Liver (tissue), 9 donors: ENCODE measurements around the gene FAIM2. TPM values are rescaled to one million over a fixed set of nuclear protein-coding genes. Genes with fewer than 3 reads are reported as not detected.

ENCODE experiments used
- DNase-seq: peaks from one replicate; pipeline ENCODE4 v3.0.0-alpha.2; 2017; ENCODE audit warnings: low spot score
- H3K27ac ChIP-seq, 2 donors: one replicate each; pipeline ENCODE4 v1.7.0; 2013; ENCODE audit warnings: inconsistent platforms in 2 of 2, low read length in 2 of 2, control low read depth in 1 of 2, low read depth in 1 of 2, mild to moderate bottlenecking in 1 of 2
- H3K27me3 ChIP-seq, 4 donors: one replicate each; pipeline versions ENCODE4 v1.6.1 to v1.7.0; 2013; ENCODE audit warnings: low read length in 3 of 4, inconsistent platforms in 1 of 4, mild to moderate bottlenecking in 1 of 4, moderate library complexity in 1 of 4; ENCODE audit not compliant: control insufficient read depth in 4 of 4, insufficient read depth in 4 of 4
- H3K36me3 ChIP-seq, 4 donors: one replicate each; pipeline versions ENCODE4 v1.6.1 to v1.7.0; 2013; ENCODE audit warnings: low read length in 3 of 4, mild to moderate bottlenecking in 3 of 4, low read depth in 1 of 4, moderate library complexity in 1 of 4; ENCODE audit not compliant: control insufficient read depth in 4 of 4, insufficient read depth in 3 of 4
- H3K4me1 ChIP-seq, 4 donors: one replicate each; pipeline versions ENCODE4 v1.6.1 to v1.7.0; 2013; ENCODE audit warnings: low read length in 3 of 4, mild to moderate bottlenecking in 3 of 4, moderate library complexity in 1 of 4; ENCODE audit not compliant: control insufficient read depth in 4 of 4, insufficient read depth in 4 of 4
- H3K4me3 ChIP-seq, 3 donors: one replicate each; pipeline versions ENCODE4 v1.6.1 to v1.7.0; 2013; ENCODE audit warnings: low read length in 3 of 3, control low read depth in 1 of 3, low read depth in 1 of 3, mild to moderate bottlenecking in 1 of 3
- H3K9ac ChIP-seq, 2 donors: one replicate each; pipeline ENCODE4 v1.7.0; 2013; ENCODE audit warnings: low read length in 2 of 2, mild to moderate bottlenecking in 2 of 2, moderate library complexity in 2 of 2, control low read depth in 1 of 2, low read depth in 1 of 2
- H3K9me3 ChIP-seq, 4 donors: one replicate each; pipeline versions ENCODE4 v1.6.1 to v1.7.0; 2013; ENCODE audit warnings: low read length in 3 of 4; ENCODE audit not compliant: control insufficient read depth in 4 of 4
- ATF3 ChIP-seq: IDR thresholded peaks from 2 replicates; pipeline ENCODE4 v1.6.1; 2016; ENCODE audit warnings: antibody characterized with exemption
- CTCF ChIP-seq: fragments of 150-350 bp; IDR thresholded peaks from 2 replicates; pipeline ENCODE4 v1.5.1; 2017; ENCODE audit warnings: improper control_type of control experiment, low read depth, low read length; ENCODE audit not compliant: missing input control
- EGR1 ChIP-seq, 2 donors: IDR thresholded peaks; 2 replicates each; pipeline ENCODE4 v1.6.1; 2016 to 2018; ENCODE audit warnings: antibody characterized with exemption in 2 of 2, low read depth in 2 of 2
- FOXA1 ChIP-seq: IDR thresholded peaks from 2 replicates; pipeline ENCODE4 v1.6.1; 2016; ENCODE audit warnings: antibody characterized with exemption
- FOXA2 ChIP-seq: IDR thresholded peaks from 2 replicates; pipeline ENCODE4 v1.6.1; 2016; ENCODE audit warnings: antibody characterized with exemption
- GABPA ChIP-seq, 2 donors: IDR thresholded peaks in 1 of 2; conservative IDR thresholded peaks in 1 of 2; 2 replicates each; pipeline ENCODE4 v1.6.1; 2016; ENCODE audit warnings: antibody characterized with exemption in 2 of 2, mild to moderate bottlenecking in 1 of 2, moderate library complexity in 1 of 2
- HNF4A ChIP-seq, 2 donors: conservative IDR thresholded peaks; 2 replicates each; pipeline ENCODE4 v1.6.1; 2016; ENCODE audit warnings: antibody characterized with exemption in 2 of 2, mild to moderate bottlenecking in 2 of 2
- HNF4G ChIP-seq: IDR thresholded peaks from 2 replicates; pipeline ENCODE4 v1.6.1; 2016; ENCODE audit warnings: antibody characterized with exemption
- JUND ChIP-seq, 2 donors: IDR thresholded peaks; 2 replicates each; pipeline ENCODE4 v1.6.1; 2016; ENCODE audit warnings: antibody characterized with exemption in 2 of 2
- MAX ChIP-seq: IDR thresholded peaks from 2 replicates; pipeline ENCODE4 v1.6.1; 2016; ENCODE audit warnings: antibody characterized with exemption
- NR2F2 ChIP-seq: IDR thresholded peaks from 2 replicates; pipeline ENCODE4 v1.6.1; 2016; ENCODE audit warnings: antibody characterized with exemption
- RAD21 ChIP-seq, 2 donors: IDR thresholded peaks; 2 replicates each; pipeline ENCODE4 v1.6.1; 2016; ENCODE audit warnings: antibody characterized with exemption in 2 of 2, mild to moderate bottlenecking in 2 of 2
- REST ChIP-seq: IDR thresholded peaks from 2 replicates; pipeline ENCODE4 v1.6.1; 2016; ENCODE audit warnings: antibody characterized with exemption, mild to moderate bottlenecking
- RXRA ChIP-seq, 2 donors: IDR thresholded peaks; 2 replicates each; pipeline ENCODE4 v1.6.1; 2017 to 2018; ENCODE audit warnings: antibody characterized with exemption in 2 of 2, mild to moderate bottlenecking in 1 of 2
- SP1 ChIP-seq: IDR thresholded peaks from 2 replicates; pipeline ENCODE4 v1.6.1; 2018; ENCODE audit warnings: antibody characterized with exemption, mild to moderate bottlenecking
- TAF1 ChIP-seq: conservative IDR thresholded peaks from 2 replicates; pipeline ENCODE4 v1.6.1; 2016; ENCODE audit warnings: antibody characterized with exemption, mild to moderate bottlenecking
- YY1 ChIP-seq: IDR thresholded peaks from 2 replicates; pipeline ENCODE4 v1.6.1; 2016; ENCODE audit warnings: antibody characterized with exemption, mild to moderate bottlenecking
- ZBTB33 ChIP-seq: IDR thresholded peaks from 2 replicates; pipeline ENCODE4 v1.6.1; 2016; ENCODE audit warnings: antibody characterized with exemption
- WGBS: extraction: QIAGEN DNeasy Blood & Tissue Kit; methylation state at CpG from one replicate; pipeline ENCODE4 v1.1.7; 2013; 5-methylcytosine and 5-hydroxymethylcytosine counted together
- polyA plus RNA-seq, 2 donors: library from polyadenylated mRNA; stranded (reverse) in 1 of 2; unstranded in 1 of 2; fragments of 200-250 nt in 1 of 2; fragments of >200 nt in 1 of 2; fragmentation: Nextera tagmentation in 1 of 2; extraction: Ambion mirVana in 1 of 2; gene quantifications; one replicate each; pipeline versions ENCODE4 v1.2.1 to v1.2.3, GENCODE V29; 2013 to 2015
- total RNA-seq, 2 donors: library from RNA; depleted of rRNA; stranded (reverse); fragments of >200 nt; gene quantifications; one replicate each; pipeline ENCODE4 v1.2.3, GENCODE V29; 2014
- donor health status: healthy.
- donor health status: healthy.
- donor health status: healthy.
- donor health status: healthy.
- donor health status: healthy.

FAIM2 gene
- total and polyA plus RNA-seq, 4 donors: 0.06 to 0.23 TPM; not detected in 2

GRCh38 chr12:49930515-49931288 lies 27.0 kb upstream of the FAIM2 start (continued):
- TF ChIP-seq CTCF: no peak
- no peak for TF ChIP-seq RXRA (IDR thresholded peaks at IDR 0.05)
- no peak for TF ChIP-seq TAF1
- TF ChIP-seq ATF3: no peak
- no peak for TF ChIP-seq FOXA1
- no peak for TF ChIP-seq MAX
- TF ChIP-seq NR2F2: no peak

GRCh38 chr12:49929581-49929980 lies 25.9 kb upstream of the FAIM2 start:
- H3K27ac ChIP-seq: no peak overlapping the region
- H3K36me3 ChIP-seq: no peaks in the 10 kb centered on the region
- H3K4me1 ChIP-seq: no peaks in the 10 kb centered on the region
- DNase-seq: no peak
- no peak for TF ChIP-seq MAX
- TF ChIP-seq FOXA1: no peak
- TF ChIP-seq FOXA2: no peak
- no peak for TF ChIP-seq HNF4A (conservative IDR thresholded peaks at IDR 0.05)
- no peak for TF ChIP-seq TAF1
- no peak for TF ChIP-seq SP1
- TF ChIP-seq NR2F2: no peak
- no peak for TF ChIP-seq CTCF
- no peak for TF ChIP-seq GABPA (IDR thresholded peaks at IDR 0.05 in 1 of 2, conservative IDR thresholded peaks at IDR 0.05 in 1 of 2)
- TF ChIP-seq REST: no peak
- no peak for TF ChIP-seq ZBTB33
- no peak for TF ChIP-seq JUND (IDR thresholded peaks at IDR 0.05)
- TF ChIP-seq YY1: no peak
- TF ChIP-seq RXRA (IDR thresholded peaks at IDR 0.05): no peak
- no peak for TF ChIP-seq HNF4G
- TF ChIP-seq EGR1 (IDR thresholded peaks at IDR 0.05; ENCODE audit: low read depth in 2 of 2): no peak
- TF ChIP-seq RAD21 (IDR thresholded peaks at IDR 0.05): no peak
- no peak for TF ChIP-seq ATF3
- WGBS: 83% methylated on average over 7 of the region's 7 CpGs
- no peak overlapping the region for H3K4me3 ChIP-seq
- no peaks in the 10 kb centered on the region for H3K9me3 ChIP-seq
- no peaks in the 10 kb centered on the region for H3K27me3 ChIP-seq
- no peak overlapping the region for H3K9ac ChIP-seq
